ENCODE results near the gene NUDT4.

GRCh38 chr12:93376436-93377251 is 1.1 kb upstream of the NUDT4 start:
- no peak for TF ChIP-seq NFYB (IDR thresholded peaks at IDR 0.05; ENCODE audit: insufficient read depth, low read depth, low read length)
- no peak for TF ChIP-seq EP300 (IDR thresholded peaks at IDR 0.05; ENCODE audit: borderline replicate concordance in 1 of 2, control insufficient read depth in 1 of 2, low read depth in 2 of 2, low read length in 2 of 2)
- no peak for TF ChIP-seq TBL1XR1 (IDR thresholded peaks at IDR 0.05; ENCODE audit: low read depth, low read length)
- TF ChIP-seq, protein P1, sequence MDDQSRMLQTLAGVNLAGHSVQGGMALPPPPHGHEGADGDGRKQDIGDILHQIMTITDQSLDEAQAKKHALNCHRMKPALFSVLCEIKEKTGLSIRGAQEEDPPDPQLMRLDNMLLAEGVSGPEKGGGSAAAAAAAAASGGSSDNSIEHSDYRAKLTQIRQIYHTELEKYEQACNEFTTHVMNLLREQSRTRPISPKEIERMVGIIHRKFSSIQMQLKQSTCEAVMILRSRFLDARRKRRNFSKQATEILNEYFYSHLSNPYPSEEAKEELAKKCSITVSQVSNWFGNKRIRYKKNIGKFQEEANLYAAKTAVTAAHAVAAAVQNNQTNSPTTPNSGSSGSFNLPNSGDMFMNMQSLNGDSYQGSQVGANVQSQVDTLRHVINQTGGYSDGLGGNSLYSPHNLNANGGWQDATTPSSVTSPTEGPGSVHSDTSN (IDR thresholded peaks at IDR 0.05; ENCODE audit: insufficient replicate concordance, low read depth, low read length) = no peak
- no peak for TF ChIP-seq ZNF274 (IDR thresholded peaks at IDR 0.05; ENCODE audit: insufficient read depth, insufficient read length)
- no peak for TF ChIP-seq RUNX3 (IDR thresholded peaks at IDR 0.05; ENCODE audit: low read length)
- TF ChIP-seq POLR2A (IDR thresholded peaks at IDR 0.05; ENCODE audit: low read depth, low read length) = no peak
- TF ChIP-seq, protein P2, sequence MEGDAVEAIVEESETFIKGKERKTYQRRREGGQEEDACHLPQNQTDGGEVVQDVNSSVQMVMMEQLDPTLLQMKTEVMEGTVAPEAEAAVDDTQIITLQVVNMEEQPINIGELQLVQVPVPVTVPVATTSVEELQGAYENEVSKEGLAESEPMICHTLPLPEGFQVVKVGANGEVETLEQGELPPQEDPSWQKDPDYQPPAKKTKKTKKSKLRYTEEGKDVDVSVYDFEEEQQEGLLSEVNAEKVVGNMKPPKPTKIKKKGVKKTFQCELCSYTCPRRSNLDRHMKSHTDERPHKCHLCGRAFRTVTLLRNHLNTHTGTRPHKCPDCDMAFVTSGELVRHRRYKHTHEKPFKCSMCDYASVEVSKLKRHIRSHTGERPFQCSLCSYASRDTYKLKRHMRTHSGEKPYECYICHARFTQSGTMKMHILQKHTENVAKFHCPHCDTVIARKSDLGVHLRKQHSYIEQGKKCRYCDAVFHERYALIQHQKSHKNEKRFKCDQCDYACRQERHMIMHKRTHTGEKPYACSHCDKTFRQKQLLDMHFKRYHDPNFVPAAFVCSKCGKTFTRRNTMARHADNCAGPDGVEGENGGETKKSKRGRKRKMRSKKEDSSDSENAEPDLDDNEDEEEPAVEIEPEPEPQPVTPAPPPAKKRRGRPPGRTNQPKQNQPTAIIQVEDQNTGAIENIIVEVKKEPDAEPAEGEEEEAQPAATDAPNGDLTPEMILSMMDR (IDR thresholded peaks at IDR 0.05 in 2 of 3, conservative IDR thresholded peaks at IDR 0.05 in 1 of 3; ENCODE audit: control insufficient read depth in 2 of 3, extremely low read depth in 1 of 3, insufficient read depth in 1 of 3, low read depth in 3 of 3, low read length in 3 of 3) = no peak
- no peak for TF ChIP-seq ZBTB33 (IDR thresholded peaks at IDR 0.05)
- TF ChIP-seq TCF3 (IDR thresholded peaks at IDR 0.05; ENCODE audit: borderline replicate concordance, insufficient read depth, low read depth, low read length) = no peak

All from GM12878 (cell line).